Cardiac muscle cell (in vitro differentiated cells and primary cell): ENCODE results near the gene PER1. TPM values are rescaled to one million over a fixed set of nuclear protein-coding genes. Genes with fewer than 3 reads are reported as not detected.

Experiments
- DNase-seq, 2 donors: peaks; one replicate each; pipeline versions ENCODE4 v3.0.0 to v3.0.0-alpha.2; 2010 to 2017; ENCODE audit warnings: low read depth in 1 of 2, low spot score in 1 of 2
- H3K27ac ChIP-seq: fragments of 200-600 bp; sonication (generic); 2 replicates; pipeline ENCODE4 v1.5.1; 2016
- H3K27me3 ChIP-seq: fragments of 200-600 bp; sonication (generic); 2 replicates; pipeline ENCODE4 v1.6.0; 2016; ENCODE audit warnings: control low read depth
- H3K36me3 ChIP-seq: fragments of 200-600 bp; sonication (generic); 2 replicates; pipeline ENCODE4 v1.5.1; 2016; ENCODE audit warnings: control low read depth
- H3K4me1 ChIP-seq: fragments of 200-600 bp; sonication (generic); 2 replicates; pipeline ENCODE4 v1.8.1; 2017; ENCODE audit warnings: low read depth, mild to moderate bottlenecking, mixed run types
- H3K4me3 ChIP-seq: fragments of 200-600 bp; sonication (generic); 2 replicates; pipeline ENCODE4 v1.5.1; 2016; ENCODE audit warnings: mild to moderate bottlenecking
- H3K9me3 ChIP-seq: fragments of 200-600 bp; sonication (generic); 2 replicates; pipeline ENCODE4 v1.5.1; 2017; ENCODE audit warnings: low read depth, mild to moderate bottlenecking, control low read depth
- polyA plus RNA-seq: library from polyadenylated mRNA; unstranded; fragments of >200 nt; fragmentation: Nextera tagmentation; extraction: Ambion mirVana; gene quantifications from 2 replicates; pipeline ENCODE4 v1.2.1, GENCODE V29; 2016
- total RNA-seq: library from RNA; depleted of rRNA; stranded (reverse); fragments of >200 nt; gene quantifications from 2 replicates; pipeline ENCODE4 v1.2.3, GENCODE V29; 2016
- TF ChIP-seq, protein P1 (sequence below): IDR thresholded peaks from 2 replicates; pipeline ENCODE4 v1.5.1; 2012; ENCODE audit warnings: low read depth, mild to moderate bottlenecking, low read length

PER1 gene
- total and polyA plus RNA-seq, 2 experiments from 2014 or later: 28.2 to 51.9 TPM

DNA sequence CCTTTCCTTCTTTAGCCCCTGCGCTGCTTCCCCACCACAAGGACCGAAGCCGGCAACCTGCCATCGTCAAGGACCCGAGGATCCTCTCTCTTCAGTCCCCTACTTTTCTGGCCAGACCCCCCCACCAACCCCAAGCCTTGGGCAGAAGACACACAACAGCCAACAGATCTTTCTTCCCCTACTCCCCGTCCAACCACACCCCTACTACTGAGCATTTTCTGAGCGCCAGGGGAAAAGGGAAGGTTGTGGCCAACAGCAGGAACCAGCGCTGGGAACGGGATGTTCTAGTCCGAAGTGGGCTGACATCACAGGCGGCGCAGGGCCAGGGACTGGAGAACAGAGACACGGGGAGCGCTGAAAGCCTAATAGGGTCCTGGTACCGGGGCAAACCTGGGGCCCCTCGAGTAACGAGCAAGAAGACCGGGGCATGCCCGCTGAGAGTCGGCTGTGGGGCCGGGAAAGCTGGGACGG, 528 bp downstream of the PER1 start:
- Histone ChIP-seq H3K4me1 (peaks cover 38% of the 10 kb centered on the region), H3K27me3 (no peaks in the 10 kb centered on the region), H3K36me3 (peaks cover 30% of the 10 kb centered on the region), H3K9me3 (no peaks in the 10 kb centered on the region), H3K4me3 (peak overlapping the region; percentile 64), H3K27ac (peak overlapping the region; percentile 97)
- TF ChIP-seq, protein P1, sequence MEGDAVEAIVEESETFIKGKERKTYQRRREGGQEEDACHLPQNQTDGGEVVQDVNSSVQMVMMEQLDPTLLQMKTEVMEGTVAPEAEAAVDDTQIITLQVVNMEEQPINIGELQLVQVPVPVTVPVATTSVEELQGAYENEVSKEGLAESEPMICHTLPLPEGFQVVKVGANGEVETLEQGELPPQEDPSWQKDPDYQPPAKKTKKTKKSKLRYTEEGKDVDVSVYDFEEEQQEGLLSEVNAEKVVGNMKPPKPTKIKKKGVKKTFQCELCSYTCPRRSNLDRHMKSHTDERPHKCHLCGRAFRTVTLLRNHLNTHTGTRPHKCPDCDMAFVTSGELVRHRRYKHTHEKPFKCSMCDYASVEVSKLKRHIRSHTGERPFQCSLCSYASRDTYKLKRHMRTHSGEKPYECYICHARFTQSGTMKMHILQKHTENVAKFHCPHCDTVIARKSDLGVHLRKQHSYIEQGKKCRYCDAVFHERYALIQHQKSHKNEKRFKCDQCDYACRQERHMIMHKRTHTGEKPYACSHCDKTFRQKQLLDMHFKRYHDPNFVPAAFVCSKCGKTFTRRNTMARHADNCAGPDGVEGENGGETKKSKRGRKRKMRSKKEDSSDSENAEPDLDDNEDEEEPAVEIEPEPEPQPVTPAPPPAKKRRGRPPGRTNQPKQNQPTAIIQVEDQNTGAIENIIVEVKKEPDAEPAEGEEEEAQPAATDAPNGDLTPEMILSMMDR: no peak
- peak; percentile 56 to 88 for DNase-seq

DNA sequence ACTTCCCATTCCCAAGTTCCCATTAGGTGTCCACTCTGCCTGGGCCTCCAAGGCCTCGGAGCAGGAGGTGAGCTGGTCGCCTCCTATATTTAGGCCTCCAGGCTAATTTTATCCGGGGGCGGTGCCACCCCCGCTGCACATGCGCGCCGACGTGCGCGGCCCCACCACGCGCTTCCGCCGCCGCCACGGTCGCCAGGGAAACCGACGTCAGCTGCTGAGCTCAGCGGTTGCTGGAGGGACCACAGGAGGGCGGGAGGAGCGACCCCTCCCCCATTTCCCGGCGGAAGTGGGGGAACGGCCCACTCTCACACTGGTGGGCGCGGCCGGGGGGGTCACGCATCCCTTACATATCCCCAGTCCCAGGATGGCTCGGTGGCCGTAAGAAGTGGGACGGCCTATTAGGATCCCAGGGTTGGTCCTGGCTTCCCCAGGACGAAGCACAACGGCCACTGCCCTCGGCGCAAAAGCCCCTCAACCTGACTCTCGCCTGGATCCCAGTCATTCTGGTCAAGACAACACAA, 1.0 kb downstream of the PER1 start:
- no peaks in the 10 kb centered on the region for H3K9me3 ChIP-seq
- H3K4me1 ChIP-seq: peaks cover 38% of the 10 kb centered on the region
- H3K4me3 ChIP-seq: peak overlapping the region; percentile 64
- DNase-seq: peak; percentile 94 to 96
- H3K27ac ChIP-seq: peak overlapping the region; percentile 97
- no peaks in the 10 kb centered on the region for H3K27me3 ChIP-seq
- TF ChIP-seq, protein P1: no peak
- peaks cover 35% of the 10 kb centered on the region for H3K36me3 ChIP-seq

DNA sequence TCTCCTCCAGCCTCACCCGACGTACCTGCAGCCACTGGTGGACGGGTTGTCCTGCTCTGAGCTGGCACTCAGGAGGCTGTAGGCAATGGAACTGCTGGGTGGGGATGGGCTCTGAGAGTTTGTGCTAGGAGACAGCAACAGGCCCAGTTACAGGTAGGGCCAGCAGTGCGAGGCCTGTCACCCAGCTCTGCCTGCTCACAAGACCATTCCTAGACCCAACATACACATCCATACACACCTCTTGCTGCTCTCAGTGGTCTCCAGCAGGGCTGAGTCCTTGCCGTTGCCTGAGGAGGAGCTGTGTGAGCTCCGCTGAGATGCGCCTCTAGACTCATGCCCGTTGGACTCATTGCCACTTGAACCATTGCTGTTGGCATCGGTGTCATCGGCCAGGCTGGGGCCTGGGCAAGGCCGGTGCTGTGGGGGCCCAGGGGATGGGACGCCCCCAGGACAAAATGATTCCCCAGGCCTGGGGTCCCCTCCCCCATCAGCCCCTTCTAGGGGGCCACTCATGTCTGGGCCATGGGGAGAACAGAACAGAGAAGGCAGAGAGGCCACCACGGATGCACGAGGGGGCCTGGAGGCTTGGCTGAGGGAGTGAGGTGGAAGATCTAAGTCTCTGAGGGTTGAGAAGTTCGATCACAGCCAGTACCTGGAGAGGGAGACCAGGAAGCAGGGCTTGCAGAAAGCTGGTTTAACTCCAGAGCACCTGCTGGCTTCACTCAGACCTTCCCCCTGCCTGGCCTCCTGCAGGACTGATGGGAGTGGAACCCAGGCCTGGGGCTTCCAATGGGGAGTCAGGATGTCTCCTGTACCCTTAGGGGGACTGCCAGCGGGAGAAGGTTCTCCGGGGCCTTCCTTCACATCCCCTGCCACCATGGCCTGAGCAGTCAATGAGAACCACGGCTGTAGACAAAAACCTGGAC, 1.7 kb downstream of the PER1 start:
- Histone ChIP-seq H3K4me3 (peak overlapping the region; percentile 64), H3K4me1 (peaks cover 38% of the 10 kb centered on the region), H3K9me3 (no peaks in the 10 kb centered on the region), H3K27ac (peak overlapping the region; percentile 97), H3K27me3 (no peaks in the 10 kb centered on the region), H3K36me3 (peaks cover 41% of the 10 kb centered on the region)
- TF ChIP-seq, protein P1: no peak
- DNase-seq: no peak

DNA sequence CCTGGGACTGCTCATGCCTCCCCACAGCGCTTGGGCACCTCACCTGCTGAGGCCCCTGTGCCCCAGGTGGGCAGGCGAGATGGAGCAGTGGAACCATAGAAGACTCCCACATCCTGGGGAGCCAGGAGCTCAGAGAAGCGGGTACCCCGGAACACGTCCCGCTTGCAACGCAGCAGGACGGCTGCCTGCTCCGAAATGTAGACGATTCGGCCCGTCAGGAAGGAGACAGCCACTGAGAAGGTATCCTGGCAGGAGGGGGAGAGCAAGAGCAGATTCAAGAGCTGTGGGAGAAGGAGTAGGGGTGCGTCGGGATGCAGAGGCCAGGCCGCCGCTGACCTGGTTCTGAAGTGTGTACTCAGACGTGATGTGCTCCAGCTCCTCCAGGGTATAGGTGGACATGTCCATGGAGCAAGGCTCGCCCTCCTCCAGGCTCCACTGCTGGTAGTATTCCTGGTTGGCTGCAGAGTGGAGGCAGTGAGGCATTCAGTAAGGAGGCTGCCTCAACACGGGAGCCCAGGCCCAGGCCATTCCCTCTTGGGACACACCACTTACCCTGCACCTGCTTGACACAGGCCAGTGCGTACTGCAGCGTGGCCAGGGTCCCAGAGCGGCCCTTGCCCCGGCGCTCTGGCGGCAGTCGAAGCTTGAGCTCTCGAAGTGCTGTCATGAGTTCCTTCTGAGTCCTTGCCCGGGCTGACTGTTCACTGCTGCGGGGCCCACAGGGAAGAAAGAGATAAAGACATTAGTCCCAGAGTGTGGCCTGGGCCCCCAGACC, 2.6 kb downstream of the PER1 start:
- Histone ChIP-seq H3K27me3 (no peaks in the 10 kb centered on the region), H3K4me1 (peaks cover 31% of the 10 kb centered on the region), H3K27ac (peak overlapping the region; percentile 97), H3K4me3 (no peak overlapping the region), H3K9me3 (no peaks in the 10 kb centered on the region), H3K36me3 (peaks cover 42% of the 10 kb centered on the region)
- TF ChIP-seq, protein P1: no peak
- no peak for DNase-seq

DNA sequence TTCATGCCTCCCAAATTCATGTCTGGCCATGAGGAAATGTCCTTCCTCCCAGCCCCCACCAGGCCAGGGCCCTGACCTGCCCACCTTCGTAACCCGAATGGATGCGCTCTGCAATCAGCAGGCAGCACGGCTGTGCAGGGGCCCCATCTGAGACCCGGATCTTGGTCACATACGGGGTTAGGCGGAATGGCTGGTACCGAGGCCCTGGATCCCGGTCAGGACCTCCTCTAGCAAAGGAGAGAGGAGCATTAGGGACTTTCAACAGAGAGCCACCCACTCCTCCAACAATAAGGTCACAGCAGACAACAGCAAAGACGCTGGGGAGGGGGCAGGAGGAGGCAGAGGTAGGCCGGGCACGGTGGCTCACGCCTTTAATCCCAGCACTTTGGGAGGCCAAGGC, 3.6 kb downstream of the PER1 start:
- Histone ChIP-seq H3K4me1 (peaks cover 24% of the 10 kb centered on the region), H3K27ac (no peak overlapping the region), H3K9me3 (no peaks in the 10 kb centered on the region), H3K36me3 (peaks cover 53% of the 10 kb centered on the region), H3K27me3 (no peaks in the 10 kb centered on the region), H3K4me3 (no peak overlapping the region)
- DNase-seq: no peak
- TF ChIP-seq, protein P1: no peak
